Measurements from ENCODE around the gene TMEM30A.

Gene TMEM30A

DNA sequence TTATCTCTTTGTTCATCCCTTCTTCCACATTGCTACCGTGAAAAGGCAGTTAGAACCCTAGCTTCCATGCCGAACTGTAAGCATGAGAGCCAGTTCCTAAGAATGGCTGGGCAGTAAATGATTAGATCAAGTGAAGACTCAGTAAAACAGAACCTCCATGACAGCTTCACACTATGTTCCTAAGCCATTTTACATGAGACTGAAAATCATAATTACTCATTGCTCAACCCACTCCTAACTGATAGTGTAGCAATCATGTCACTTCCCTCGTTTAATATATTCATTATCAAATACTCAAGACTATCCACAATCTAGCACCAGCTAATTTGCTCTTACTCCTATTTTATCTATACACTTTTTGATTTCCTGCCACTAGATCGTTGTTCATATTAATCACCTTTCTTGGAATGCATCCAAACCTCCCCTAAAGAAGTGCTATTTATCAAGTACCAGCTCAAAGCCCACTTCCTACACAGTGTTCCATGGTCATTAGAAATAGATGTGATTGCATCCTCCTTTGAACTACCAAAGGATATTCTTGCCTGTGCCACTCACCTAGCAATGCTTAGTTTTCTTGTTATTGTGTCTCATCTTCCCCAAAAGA lies 6.0 kb downstream of the TMEM30A start:
- no peak overlapping the region for H3K27ac ChIP-seq (ENCODE audit: low read length)
- H3K27me3 ChIP-seq (replicated peaks; ENCODE audit: insufficient read depth, low read length), result no peaks in the 10 kb centered on the region
- no peak overlapping the region for H3K9ac ChIP-seq (ENCODE audit: low read length)
- no peak overlapping the region for H3K4me2 ChIP-seq (ENCODE audit: low read depth, low read length)
- H3K36me3 ChIP-seq (replicated peaks; ENCODE audit: insufficient read depth, low read length), result no peaks in the 10 kb centered on the region
- TF ChIP-seq EZH2phosphoT487 (IDR thresholded peaks at IDR 0.05; ENCODE audit: low read length) (no peak), EZH2 (optimal IDR thresholded peaks at IDR 0.05; ENCODE audit: low read depth, low read length) (no peak)
- TF ChIP-seq, protein P1, sequence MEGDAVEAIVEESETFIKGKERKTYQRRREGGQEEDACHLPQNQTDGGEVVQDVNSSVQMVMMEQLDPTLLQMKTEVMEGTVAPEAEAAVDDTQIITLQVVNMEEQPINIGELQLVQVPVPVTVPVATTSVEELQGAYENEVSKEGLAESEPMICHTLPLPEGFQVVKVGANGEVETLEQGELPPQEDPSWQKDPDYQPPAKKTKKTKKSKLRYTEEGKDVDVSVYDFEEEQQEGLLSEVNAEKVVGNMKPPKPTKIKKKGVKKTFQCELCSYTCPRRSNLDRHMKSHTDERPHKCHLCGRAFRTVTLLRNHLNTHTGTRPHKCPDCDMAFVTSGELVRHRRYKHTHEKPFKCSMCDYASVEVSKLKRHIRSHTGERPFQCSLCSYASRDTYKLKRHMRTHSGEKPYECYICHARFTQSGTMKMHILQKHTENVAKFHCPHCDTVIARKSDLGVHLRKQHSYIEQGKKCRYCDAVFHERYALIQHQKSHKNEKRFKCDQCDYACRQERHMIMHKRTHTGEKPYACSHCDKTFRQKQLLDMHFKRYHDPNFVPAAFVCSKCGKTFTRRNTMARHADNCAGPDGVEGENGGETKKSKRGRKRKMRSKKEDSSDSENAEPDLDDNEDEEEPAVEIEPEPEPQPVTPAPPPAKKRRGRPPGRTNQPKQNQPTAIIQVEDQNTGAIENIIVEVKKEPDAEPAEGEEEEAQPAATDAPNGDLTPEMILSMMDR (IDR thresholded peaks at IDR 0.05; ENCODE audit: low read length), result no peak
- H2AFZ ChIP-seq (ENCODE audit: low read length), result no peak overlapping the region
- H3K9me2 ChIP-seq (replicated peaks; ENCODE audit: insufficient read depth, low read length), result no peaks in the 10 kb centered on the region
- no peaks in the 10 kb centered on the region; the same call in 1 of the 2 replicates for H3F3A ChIP-seq (ENCODE audit: insufficient read depth, low read length)
- no peak for DNase-seq
- peaks cover 13% of the 10 kb centered on the region for H3K4me1 ChIP-seq (ENCODE audit: low read length)
- H3K4me3 ChIP-seq (ENCODE audit: low read length), result no peak overlapping the region
- H3K9me3 ChIP-seq (replicated peaks; ENCODE audit: insufficient read depth, low read length), result no peaks in the 10 kb centered on the region
- H3K79me2 ChIP-seq (ENCODE audit: low read length), result peaks cover 98% of the 10 kb centered on the region
- peaks cover 16% of the 10 kb centered on the region for H4K20me1 ChIP-seq (ENCODE audit: insufficient read depth, low read length)

DNA sequence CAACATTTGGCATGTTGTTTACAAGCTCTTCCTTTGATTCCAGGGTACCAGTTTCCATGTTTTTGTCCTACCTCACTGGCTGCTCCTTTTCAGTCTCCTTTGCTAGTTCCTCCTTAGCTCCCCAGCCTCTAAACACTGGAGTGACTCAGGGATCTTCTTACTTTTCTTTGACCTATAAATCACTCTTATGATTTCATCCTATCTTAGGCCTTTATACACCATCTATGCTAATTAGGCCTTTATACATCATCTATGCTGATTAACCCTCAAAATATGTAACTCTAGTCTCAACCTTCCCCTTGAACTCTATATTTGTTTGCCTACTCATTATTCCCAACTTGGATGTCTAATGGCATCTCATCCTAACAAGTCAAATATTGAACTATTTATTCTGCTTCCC lies 9.5 kb downstream of the TMEM30A start:
- Histone ChIP-seq H4K20me1 (ENCODE audit: insufficient read depth, low read length) (peaks cover 12% of the 10 kb centered on the region), H3K4me3 (ENCODE audit: low read length) (no peak overlapping the region), H2AFZ (ENCODE audit: low read length) (no peak overlapping the region), H3K9ac (ENCODE audit: low read length) (no peak overlapping the region), H3K4me1 (ENCODE audit: low read length) (peaks cover 7% of the 10 kb centered on the region; the same call in 1 of the 2 replicates), H3K27ac (ENCODE audit: low read length) (no peak overlapping the region), H3K9me2 (replicated peaks; ENCODE audit: insufficient read depth, low read length) (no peaks in the 10 kb centered on the region), H3K27me3 (replicated peaks; ENCODE audit: insufficient read depth, low read length) (no peaks in the 10 kb centered on the region), H3K4me2 (ENCODE audit: low read depth, low read length) (no peak overlapping the region), H3K9me3 (replicated peaks; ENCODE audit: insufficient read depth, low read length) (no peaks in the 10 kb centered on the region), H3K79me2 (ENCODE audit: low read length) (peaks cover 98% of the 10 kb centered on the region), H3K36me3 (replicated peaks; ENCODE audit: insufficient read depth, low read length) (peaks cover 5% of the 10 kb centered on the region; the same call in 1 of the 2 replicates), H3F3A (ENCODE audit: insufficient read depth, low read length) (no peaks in the 10 kb centered on the region)
- TF ChIP-seq EZH2 (optimal IDR thresholded peaks at IDR 0.05; ENCODE audit: low read depth, low read length), result no peak
- TF ChIP-seq EZH2phosphoT487 (IDR thresholded peaks at IDR 0.05; ENCODE audit: low read length), result no peak
- TF ChIP-seq, protein P1 (IDR thresholded peaks at IDR 0.05; ENCODE audit: low read length), result no peak
- DNase-seq, result no peak

GRCh38 chr6:75273009-75273408 lies 11.6 kb downstream of the TMEM30A start:
- Histone ChIP-seq H3K9me2 (replicated peaks; ENCODE audit: insufficient read depth, low read length) (no peaks in the 10 kb centered on the region), H3K4me2 (ENCODE audit: low read depth, low read length) (no peak overlapping the region), H3K4me1 (ENCODE audit: low read length) (peaks cover 7% of the 10 kb centered on the region; the same call in 1 of the 2 replicates), H3K36me3 (replicated peaks; ENCODE audit: insufficient read depth, low read length) (peaks cover 5% of the 10 kb centered on the region; the same call in 1 of the 2 replicates), H3F3A (ENCODE audit: insufficient read depth, low read length) (no peaks in the 10 kb centered on the region), H3K79me2 (ENCODE audit: low read length) (peaks cover 94% of the 10 kb centered on the region), H3K27ac (ENCODE audit: low read length) (no peak overlapping the region), H3K4me3 (ENCODE audit: low read length) (no peak overlapping the region), H2AFZ (ENCODE audit: low read length) (no peak overlapping the region), H3K9ac (ENCODE audit: low read length) (no peak overlapping the region), H3K27me3 (replicated peaks; ENCODE audit: insufficient read depth, low read length) (no peaks in the 10 kb centered on the region), H3K9me3 (replicated peaks; ENCODE audit: insufficient read depth, low read length) (no peaks in the 10 kb centered on the region), H4K20me1 (ENCODE audit: insufficient read depth, low read length) (peaks cover 12% of the 10 kb centered on the region)
- TF ChIP-seq, protein P1 (IDR thresholded peaks at IDR 0.05; ENCODE audit: low read length), result no peak
- TF ChIP-seq EZH2 (optimal IDR thresholded peaks at IDR 0.05; ENCODE audit: low read depth, low read length), result no peak
- no peak for TF ChIP-seq EZH2phosphoT487 (IDR thresholded peaks at IDR 0.05; ENCODE audit: low read length)
- no peak for DNase-seq

Measured in MM.1S (cell line).